NB4 (cell line): ENCODE measurements around the gene AFTPH.
A peak's percentile ranks its signal among the peaks of the same experiment; 100 is the strongest.

Source experiments
- DNase-seq: peaks from one replicate; pipeline ENCODE4 v3.0.0; 2010; ENCODE audit warnings: low read depth
- H3K4me3 ChIP-seq: one replicate; pipeline ENCODE4 v1.5.1; 2011; ENCODE audit warnings: mild to moderate bottlenecking, low read depth, low read length, moderate library complexity
- CTCF ChIP-seq: IDR thresholded peaks from one replicate; pipeline ENCODE4 v1.5.1; 2012; ENCODE audit warnings: low read depth, low read length
- MYC ChIP-seq: IDR thresholded peaks from 2 replicates; pipeline ENCODE4 v1.6.1; 2011; ENCODE audit warnings: low read depth, low read length
- POLR2A ChIP-seq: IDR thresholded peaks from 2 replicates; pipeline ENCODE4 v1.6.1; 2011; ENCODE audit warnings: mild to moderate bottlenecking; ENCODE audit not compliant: insufficient read length; ENCODE audit errors: extremely low read depth
- TF ChIP-seq, protein P1 (sequence below): IDR thresholded peaks from 2 replicates; pipeline ENCODE4 v1.6.1; 2011; ENCODE audit warnings: low read depth, low read length

The AFTPH gene

DNA sequence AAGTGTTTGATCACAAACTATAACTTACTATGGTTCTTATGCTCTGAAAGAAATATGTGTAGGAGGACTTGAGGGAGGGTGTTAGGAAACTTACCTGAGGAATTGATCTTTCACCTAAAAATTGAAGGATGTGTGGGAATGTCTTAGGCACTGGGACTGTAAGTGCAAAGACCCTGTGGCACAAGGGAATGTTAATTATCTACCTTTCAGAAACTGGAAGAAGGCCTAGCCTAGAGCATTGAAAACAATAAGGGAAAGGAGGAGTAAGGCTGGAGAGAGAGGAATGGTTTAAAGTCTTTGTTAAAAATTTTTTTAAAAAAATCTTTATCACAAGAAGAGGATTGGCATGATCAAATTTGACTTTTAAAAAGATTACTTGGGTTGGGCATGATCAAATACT lies 7.9 kb downstream of the AFTPH start:
- no peak for TF ChIP-seq POLR2A
- TF ChIP-seq CTCF = no peak
- no peak for TF ChIP-seq MYC
- TF ChIP-seq, protein P1, sequence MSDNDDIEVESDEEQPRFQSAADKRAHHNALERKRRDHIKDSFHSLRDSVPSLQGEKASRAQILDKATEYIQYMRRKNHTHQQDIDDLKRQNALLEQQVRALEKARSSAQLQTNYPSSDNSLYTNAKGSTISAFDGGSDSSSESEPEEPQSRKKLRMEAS = no peak
- no peak overlapping the region for H3K4me3 ChIP-seq
- no peak for DNase-seq

DNA sequence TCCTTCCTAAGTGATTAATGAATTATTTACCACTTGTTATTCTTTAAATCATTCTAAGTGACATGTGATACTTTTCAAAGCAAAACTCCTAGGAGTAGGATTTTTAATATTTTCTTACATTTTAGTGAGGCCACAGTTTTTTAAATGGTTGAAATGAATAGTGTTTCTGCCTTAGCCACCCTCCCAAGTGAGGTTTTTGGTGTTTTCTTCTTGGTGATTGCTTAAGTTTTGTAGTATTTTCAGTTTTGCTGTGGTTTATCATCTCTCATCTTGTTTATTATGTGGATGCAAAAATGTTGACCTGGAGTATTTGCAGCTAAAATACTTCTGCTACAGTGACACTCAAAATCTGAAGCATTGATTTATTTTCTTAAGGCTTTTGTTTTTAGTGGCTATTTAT lies 9.8 kb downstream of the AFTPH start:
- TF ChIP-seq, protein P1 = no peak
- TF ChIP-seq CTCF (no peak), MYC (no peak), POLR2A (no peak)
- H3K4me3 ChIP-seq = no peak overlapping the region
- DNase-seq = no peak

DNA sequence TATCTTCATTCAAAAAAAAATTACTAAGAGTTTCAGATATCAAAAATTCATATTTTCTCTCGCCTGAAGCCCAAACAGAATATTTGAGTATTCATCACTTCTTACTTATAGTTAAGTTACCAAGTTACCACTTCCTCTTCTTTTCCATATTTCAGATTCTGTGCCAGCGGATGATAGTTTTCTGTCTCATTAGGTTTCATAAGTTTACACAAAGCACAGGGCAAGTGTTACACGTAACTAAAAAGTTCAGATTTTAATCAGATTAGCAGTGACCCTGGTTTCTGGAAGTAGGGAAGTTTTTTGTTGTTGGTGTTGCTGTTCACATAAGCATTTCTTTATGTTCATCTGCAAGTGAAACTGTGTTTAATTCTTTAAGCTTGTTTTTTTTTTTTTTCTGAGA lies 10.2 kb downstream of the AFTPH start:
- TF ChIP-seq POLR2A (no peak), MYC (no peak), CTCF (no peak)
- TF ChIP-seq, protein P1 = no peak
- peak; percentile 32 for DNase-seq
- no peak overlapping the region for H3K4me3 ChIP-seq

DNA sequence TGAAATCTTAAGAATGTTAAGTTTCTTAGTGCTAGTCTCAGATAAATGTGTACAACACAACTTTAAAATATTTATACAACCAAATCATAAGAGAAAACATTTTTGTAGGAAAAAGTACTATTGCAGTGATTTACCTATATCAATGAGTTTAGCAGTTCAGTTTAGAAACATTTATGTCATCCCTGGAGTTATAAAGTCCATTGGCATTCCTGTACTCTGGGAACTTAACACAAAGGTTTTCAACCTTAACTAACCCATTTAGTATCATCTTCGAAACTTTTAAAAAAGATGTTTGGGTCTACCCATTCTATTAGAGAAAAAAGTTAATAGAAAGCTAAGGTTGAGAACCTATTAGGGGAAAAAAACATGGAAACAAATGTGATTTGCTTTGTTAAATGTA lies 10.9 kb downstream of the AFTPH start:
- no peak overlapping the region for H3K4me3 ChIP-seq
- TF ChIP-seq, protein P1 = no peak
- no peak for TF ChIP-seq MYC
- TF ChIP-seq POLR2A = no peak
- no peak for TF ChIP-seq CTCF
- no peak for DNase-seq

DNA sequence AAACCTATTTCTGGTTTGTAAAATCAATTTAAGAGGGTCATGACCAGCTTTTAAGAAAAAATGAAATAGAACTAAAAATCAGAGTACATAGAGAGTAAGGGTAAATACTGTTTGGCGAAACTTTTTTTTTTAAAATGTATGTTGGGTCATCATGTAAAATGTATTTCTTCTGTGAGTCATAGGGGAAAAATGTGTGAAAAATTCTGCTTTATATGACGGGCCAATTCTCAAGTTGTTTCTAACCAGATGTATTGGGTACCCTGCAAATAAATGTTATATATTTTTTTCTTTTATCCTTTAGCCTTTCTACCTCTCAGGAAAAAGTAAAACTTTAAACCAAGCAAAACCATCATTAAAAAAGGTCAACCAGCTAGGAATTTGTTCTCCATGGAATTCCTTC lies 13.9 kb downstream of the AFTPH start:
- H3K4me3 ChIP-seq = no peak overlapping the region
- TF ChIP-seq, protein P1 = no peak
- no peak for TF ChIP-seq MYC
- no peak for TF ChIP-seq CTCF
- no peak for TF ChIP-seq POLR2A
- no peak for DNase-seq
